K562 (cell line): ENCODE measurements around the gene PODNL1. TPM values are rescaled to one million over a fixed set of nuclear protein-coding genes. Genes with fewer than 3 reads are reported as not detected.

Experiments used
- CBFB ChIP-seq: sonication (generic); formaldehyde crosslinking; IDR thresholded peaks from 2 replicates; pipeline ENCODE4 v1.4.0; 2020; ENCODE audit warnings: mild to moderate bottlenecking, missing genetic modification reagents
- E2F5 ChIP-seq: sonication (generic); formaldehyde crosslinking; IDR thresholded peaks from 2 replicates; pipeline ENCODE4 v1.8.0; 2022; ENCODE audit warnings: mild to moderate bottlenecking, missing genetic modification reagents
- FOS ChIP-seq: IDR thresholded peaks from 3 replicates; pipeline ENCODE4 v1.6.1; 2011; ENCODE audit not compliant: insufficient read length; ENCODE audit errors: extremely low read depth
- KLF13 ChIP-seq: fragments of 450-650 bp; IDR thresholded peaks from 2 replicates; pipeline ENCODE4 v1.6.1; 2016; ENCODE audit warnings: missing genetic modification characterization, low read depth, mild to moderate bottlenecking, missing compliant biosample characterization, moderate library complexity, borderline replicate concordance
- NR4A1 ChIP-seq, 2 experiments: fragments of 250-450 bp in 1 of 2; fragments of 450-650 bp in 1 of 2; sonication (Bioruptor Pico) in 1 of 2; IDR thresholded peaks; 2 replicates each; pipeline versions ENCODE4 v1.4.0 to v1.6.1; 2016 to 2020; ENCODE audit warnings: mild to moderate bottlenecking in 2 of 2, missing compliant biosample characterization in 1 of 2, missing genetic modification characterization in 1 of 2, moderate library complexity in 1 of 2
- PHF21A ChIP-seq: fragments of 450-650 bp; IDR thresholded peaks from 2 replicates; pipeline ENCODE4 v1.6.1; 2017; ENCODE audit warnings: low read depth, borderline replicate concordance
- RBBP5 ChIP-seq: fragments of 200-600 bp; sonication (generic); IDR thresholded peaks from 2 replicates; pipeline ENCODE4 v1.6.1; 2012; ENCODE audit warnings: borderline replicate concordance, mild to moderate bottlenecking, low read length, control low read depth, inconsistent platforms; ENCODE audit not compliant: insufficient read depth, poor library complexity, severe bottlenecking
- SMARCE1 ChIP-seq: fragments of 450-650 bp; IDR thresholded peaks from 2 replicates; pipeline ENCODE4 v1.7.1; 2016; ENCODE audit warnings: mild to moderate bottlenecking
- THAP7 ChIP-seq: fragments of 250-450 bp; sonication (Bioruptor Pico); IDR thresholded peaks from 2 replicates; pipeline ENCODE4 v1.5.0; 2021
- ZHX1 ChIP-seq: fragments of 150-350 bp; conservative IDR thresholded peaks from 2 replicates; pipeline ENCODE4 v1.6.1; 2014; ENCODE audit warnings: low read length
- ZNF140 ChIP-seq: fragments of 250-450 bp; sonication (Bioruptor Pico); IDR thresholded peaks from 2 replicates; pipeline ENCODE4 v1.8.0; 2021; ENCODE audit warnings: moderate library complexity, mild to moderate bottlenecking, inconsistent platforms
- ZNF407 ChIP-seq: fragments of 450-650 bp; IDR thresholded peaks from 2 replicates; pipeline ENCODE4 v1.6.1; 2016; ENCODE audit warnings: low read depth
- polyA plus RNA-seq, 8 experiments: library from polyadenylated mRNA; depleted of rRNA in 4 of 8; stranded (reverse) in 5 of 8; unstranded in 3 of 8; fragments of >200 nt; fragmentation: Nextera tagmentation in 2 of 8; fragmentation: Illumina TruSeq in 1 of 8; extraction: Ambion mirVana in 2 of 8; extraction: Trizol in 1 of 8; gene quantifications; 2 replicates each; pipeline versions ENCODE4 v1.2.1 to v1.2.3, GENCODE V29; 2011 to 2014; ENCODE audit warnings: inconsistent platforms in 1 of 8, missing spikeins in 1 of 8
- total RNA-seq, 7 experiments: library from RNA; depleted of rRNA in 6 of 7; stranded (reverse); fragments of >200 nt in 6 of 7; fragmentation: Illumina TruSeq in 2 of 7; extraction: Trizol in 2 of 7; gene quantifications; 2 replicates each; pipeline versions ENCODE4 v1.2.1 to v1.2.3, GENCODE V29; 2011 to 2021; ENCODE audit warnings: low replicate concordance in 1 of 7

PODNL1 gene
- total and polyA plus RNA-seq, 9 of the 15 experiments (the other 6 are each of a cell fraction or from before 2014, with no cell fraction given): 0.18 to 0.47 (median 0.23) TPM; not detected in 3

- TF ChIP-seq THAP7 (CRISPR knock-in tag) (no peak), FOS (no peak), KLF13 (tag) (peak; percentile 53; the same call in 1 of the 2 replicates), ZHX1 (0 out of 2 replicates have a peak, but pooled peaks have one; percentile 25), RBBP5 (peak; percentile 69), NR4A1 (CRISPR knock-in tag; IDR thresholded peaks at IDR 0.05) (no peak), NR4A1 (tag; IDR thresholded peaks at IDR 0.05) (peak; percentile 65; the same call in 1 of the 2 replicates), E2F5 (CRISPR knock-in tag) (peak; percentile 93; the same call in 1 of the 2 replicates), ZNF407 (no peak), ZNF140 (no peak), PHF21A (no peak), CBFB (CRISPR knock-in tag) (no peak), SMARCE1 (no peak)
Observed at GRCh38 chr19:13905634-13906520, 32.3 kb downstream of the PODNL1 start, which contains the start of the genes BRME1 and CC2D1A (continued).
